ENCODE data around the gene OSGEP.
A peak's percentile ranks its signal among the peaks of the same experiment; 100 is the strongest.
"Not testable (repeated sequence)": the region's sequence is repeated elsewhere in the genome, so short reads cannot be mapped to it uniquely, and the experiment has no call there.

The OSGEP gene

GRCh38 chr14:20469242-20469889, 14.8 kb upstream of the OSGEP start, which contains the start of gene PNP:
PNP (plus strand) TSS chr14:20469406; CDS start chr14:20469525, 119 bp downstream.
- DNase-seq, result peak; percentile 87

GRCh38 chr14:20468764-20469241, 14.2 kb upstream of the OSGEP start:
- DNase-seq, result no peak

GRCh38 chr14:20461225-20462141, 6.9 kb upstream of the OSGEP start, which contains the start of gene PIP4P1:
PIP4P1 (minus strand) TSS chr14:20461434; CDS start chr14:20461325, 109 bp downstream.
- peak; percentile 98 for DNase-seq

- DNase-seq, result peak; percentile 54
Observed at GRCh38 chr14:20460458-20461224, 6.0 kb upstream of the OSGEP start.

- no peak for DNase-seq
Observed at GRCh38 chr14:20458031-20458789, 3.6 kb upstream of the OSGEP start.

GRCh38 chr14:20456971-20457370, 2.4 kb upstream of the OSGEP start:
- DNase-seq, result no peak

GRCh38 chr14:20455355-20456300, 1.0 kb upstream of the OSGEP start:
- no peak for DNase-seq

- DNase-seq, result not testable (repeated sequence)
Observed at GRCh38 chr14:20452831-20453230, 1.8 kb downstream of the OSGEP start.

GRCh38 chr14:20446889-20447288, 7.7 kb downstream of the OSGEP start:
- DNase-seq, result no peak

- not testable (repeated sequence) for DNase-seq
Observed at GRCh38 chr14:20443650-20444049, 11.0 kb downstream of the OSGEP start.

GRCh38 chr14:20441461-20441860, 13.2 kb downstream of the OSGEP start:
- no peak for DNase-seq

GRCh38 chr14:20440882-20441281, 13.7 kb downstream of the OSGEP start:
- DNase-seq, result no peak

- DNase-seq, result no peak
Observed at GRCh38 chr14:20440465-20440864, 14.1 kb downstream of the OSGEP start.

GRCh38 chr14:20438664-20439063, 15.9 kb downstream of the OSGEP start:
- no peak for DNase-seq

GRCh38 chr14:20436363-20436755, 18.3 kb downstream of the OSGEP start:
- no peak for DNase-seq

- DNase-seq, result no peak
Observed at GRCh38 chr14:20435582-20436362, 18.8 kb downstream of the OSGEP start, which contains the start of gene KLHL33. KLHL33 (minus strand) TSS chr14:20436166; CDS start chr14:20435811, 355 bp downstream.

- DNase-seq, result no peak
Observed at GRCh38 chr14:20434701-20435581, 19.7 kb downstream of the OSGEP start.

- DNase-seq, result no peak
Observed at GRCh38 chr14:20429801-20430669, 24.6 kb downstream of the OSGEP start.
